Tibial nerve (tissue), 4 donors: Measurements from ENCODE around the gene SUOX. TPM values are rescaled to one million over a fixed set of nuclear protein-coding genes. Genes with fewer than 3 reads are reported as not detected.

ENCODE experiments used
- DNase-seq, 2 donors: peaks; one replicate each; pipeline ENCODE4 v3.0.0-alpha.2; 2019; ENCODE audit warnings: low spot score in 2 of 2
- H3K27ac ChIP-seq, 4 donors: fragments of 200-600 bp; sonication (generic) in 3 of 4; one replicate each; pipeline ENCODE4 v1.5.1; 2017 to 2019; ENCODE audit warnings: mild to moderate bottlenecking in 1 of 4
- H3K27me3 ChIP-seq, 2 donors: fragments of 200-600 bp; sonication (generic) in 1 of 2; one replicate each; pipeline versions ENCODE4 v1.5.1 to v1.6.0; 2017 to 2019
- H3K36me3 ChIP-seq, 3 donors: fragments of 200-600 bp; sonication (generic); one replicate each; pipeline ENCODE4 v1.5.1; 2018 to 2019
- H3K4me1 ChIP-seq, 4 donors: fragments of 200-600 bp; sonication (generic) in 3 of 4; one replicate each; pipeline ENCODE4 v1.5.1; 2017 to 2019
- H3K4me3 ChIP-seq, 4 donors: fragments of 200-600 bp; sonication (generic) in 3 of 4; one replicate each; pipeline ENCODE4 v1.5.1; 2017 to 2019; ENCODE audit warnings: mild to moderate bottlenecking in 1 of 4, moderate library complexity in 1 of 4
- H3K9me3 ChIP-seq, 4 donors: fragments of 200-600 bp; sonication (generic) in 3 of 4; one replicate each; pipeline ENCODE4 v1.5.1; 2017 to 2019
- EP300 ChIP-seq, 2 donors: sonication (generic); formaldehyde crosslinking; IDR thresholded peaks; one replicate each; pipeline ENCODE4 v1.6.1; 2017; ENCODE audit warnings: antibody characterized with exemption in 2 of 2, mild to moderate bottlenecking in 1 of 2
- POLR2A ChIP-seq, 2 donors: fragments of 450-650 bp; IDR thresholded peaks; one replicate each; pipeline ENCODE4 v1.6.1; 2017; ENCODE audit warnings: antibody characterized with exemption in 2 of 2, mild to moderate bottlenecking in 2 of 2, moderate library complexity in 2 of 2
- WGBS, 2 donors: methylation state at CpG; one replicate each; pipeline ENCODE4 v1.1.5; 2018; 5-methylcytosine and 5-hydroxymethylcytosine counted together
- total RNA-seq, 4 donors: library from RNA; depleted of rRNA; stranded (reverse); fragments of >200 nt; gene quantifications; one replicate each; pipeline ENCODE4 v1.1.0, GENCODE V29; 2016
- TF ChIP-seq, protein P1 (sequence below), 5 experiments: fragments of 200-600 bp in 3 of 5; fragments of 450-650 bp in 2 of 5; sonication (generic) in 3 of 5; IDR thresholded peaks; one replicate each; pipeline ENCODE4 v1.5.1; 2016 to 2019; ENCODE audit warnings: antibody characterized with exemption in 5 of 5, mild to moderate bottlenecking in 3 of 5, moderate library complexity in 2 of 5

The SUOX gene
- total RNA-seq, 4 donors from 2014 or later = 20.4 to 39.1 (median 28.1) TPM

GRCh38 chr12:56021889-56022497, 24.9 kb downstream of the SUOX start:
- no peak for DNase-seq
- 23 to 36% methylated on average over 2 of the region's 2 CpGs for WGBS, 2 donors
- no peaks in the 10 kb centered on the region for H3K27me3 ChIP-seq
- TF ChIP-seq EP300 (IDR thresholded peaks at IDR 0.05) (no peak), POLR2A (IDR thresholded peaks at IDR 0.05) (no peak)
- TF ChIP-seq, protein P1, sequence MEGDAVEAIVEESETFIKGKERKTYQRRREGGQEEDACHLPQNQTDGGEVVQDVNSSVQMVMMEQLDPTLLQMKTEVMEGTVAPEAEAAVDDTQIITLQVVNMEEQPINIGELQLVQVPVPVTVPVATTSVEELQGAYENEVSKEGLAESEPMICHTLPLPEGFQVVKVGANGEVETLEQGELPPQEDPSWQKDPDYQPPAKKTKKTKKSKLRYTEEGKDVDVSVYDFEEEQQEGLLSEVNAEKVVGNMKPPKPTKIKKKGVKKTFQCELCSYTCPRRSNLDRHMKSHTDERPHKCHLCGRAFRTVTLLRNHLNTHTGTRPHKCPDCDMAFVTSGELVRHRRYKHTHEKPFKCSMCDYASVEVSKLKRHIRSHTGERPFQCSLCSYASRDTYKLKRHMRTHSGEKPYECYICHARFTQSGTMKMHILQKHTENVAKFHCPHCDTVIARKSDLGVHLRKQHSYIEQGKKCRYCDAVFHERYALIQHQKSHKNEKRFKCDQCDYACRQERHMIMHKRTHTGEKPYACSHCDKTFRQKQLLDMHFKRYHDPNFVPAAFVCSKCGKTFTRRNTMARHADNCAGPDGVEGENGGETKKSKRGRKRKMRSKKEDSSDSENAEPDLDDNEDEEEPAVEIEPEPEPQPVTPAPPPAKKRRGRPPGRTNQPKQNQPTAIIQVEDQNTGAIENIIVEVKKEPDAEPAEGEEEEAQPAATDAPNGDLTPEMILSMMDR (IDR thresholded peaks at IDR 0.05) = no peak
- no peaks in the 10 kb centered on the region for H3K9me3 ChIP-seq
- peaks cover 0 to 38% (median 0%) of the 10 kb centered on the region in 3 donors for H3K36me3 ChIP-seq
- H3K4me3 ChIP-seq = peak overlapping the region in 3 of 4 donors; percentile 29 to 43 (median 37)
- H3K4me1 ChIP-seq = peaks cover 0 to 35% (median 26%) of the 10 kb centered on the region in 4 donors
- peak overlapping the region; percentile 73 to 91 (median 82) for H3K27ac ChIP-seq

DNA sequence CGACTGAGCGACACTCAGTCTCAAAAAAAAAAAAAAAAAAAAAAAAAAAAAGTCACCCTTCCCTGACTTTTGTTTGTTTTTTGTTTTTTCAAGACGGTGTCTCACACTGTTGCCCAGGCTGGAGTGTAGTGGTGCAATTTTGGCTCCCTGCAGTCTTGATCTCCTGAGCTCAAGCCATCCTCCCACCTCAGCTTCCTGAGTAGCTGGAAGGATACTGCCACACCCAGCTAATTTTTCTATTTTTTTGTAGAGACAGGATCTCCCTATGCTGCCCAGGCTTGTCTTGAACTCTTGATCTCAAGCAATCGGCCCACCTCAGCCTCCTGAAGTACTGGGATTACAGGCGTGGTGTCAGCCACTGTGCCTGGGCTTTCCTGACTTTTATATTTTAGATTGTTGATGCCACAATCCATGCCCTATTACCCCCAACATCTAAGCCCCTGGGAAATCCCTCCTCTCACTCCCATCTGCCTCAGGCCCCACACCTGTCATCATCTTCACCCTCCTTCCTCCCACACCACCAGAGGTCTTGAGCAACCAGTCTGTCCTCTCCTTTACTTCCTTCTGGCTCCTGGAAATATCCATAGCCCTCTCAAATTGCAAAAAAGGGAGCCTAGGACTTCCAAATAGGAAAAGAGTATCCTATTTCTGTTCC, 31.6 kb downstream of the SUOX start:
- Histone ChIP-seq H3K4me3 (no peak overlapping the region), H3K9me3 (no peaks in the 10 kb centered on the region), H3K27ac (no peak overlapping the region), H3K36me3 (peaks cover 0 to 74% (median 7%) of the 10 kb centered on the region in 3 donors), H3K4me1 (no peaks in the 10 kb centered on the region), H3K27me3 (no peaks in the 10 kb centered on the region)
- DNase-seq = no peak
- 72 to 77% methylated on average over 5 of the region's 5 CpGs for WGBS, 2 donors
- TF ChIP-seq, protein P1 (IDR thresholded peaks at IDR 0.05) = no peak
- TF ChIP-seq EP300 (IDR thresholded peaks at IDR 0.05) (no peak), POLR2A (IDR thresholded peaks at IDR 0.05) (no peak)

- H3K36me3 ChIP-seq = peaks cover 0 to 79% (median 7%) of the 10 kb centered on the region in 3 donors
- H3K27me3 ChIP-seq = no peaks in the 10 kb centered on the region
Measured at GRCh38 chr12:56029166-56029519, 32.1 kb downstream of the SUOX start.

DNA sequence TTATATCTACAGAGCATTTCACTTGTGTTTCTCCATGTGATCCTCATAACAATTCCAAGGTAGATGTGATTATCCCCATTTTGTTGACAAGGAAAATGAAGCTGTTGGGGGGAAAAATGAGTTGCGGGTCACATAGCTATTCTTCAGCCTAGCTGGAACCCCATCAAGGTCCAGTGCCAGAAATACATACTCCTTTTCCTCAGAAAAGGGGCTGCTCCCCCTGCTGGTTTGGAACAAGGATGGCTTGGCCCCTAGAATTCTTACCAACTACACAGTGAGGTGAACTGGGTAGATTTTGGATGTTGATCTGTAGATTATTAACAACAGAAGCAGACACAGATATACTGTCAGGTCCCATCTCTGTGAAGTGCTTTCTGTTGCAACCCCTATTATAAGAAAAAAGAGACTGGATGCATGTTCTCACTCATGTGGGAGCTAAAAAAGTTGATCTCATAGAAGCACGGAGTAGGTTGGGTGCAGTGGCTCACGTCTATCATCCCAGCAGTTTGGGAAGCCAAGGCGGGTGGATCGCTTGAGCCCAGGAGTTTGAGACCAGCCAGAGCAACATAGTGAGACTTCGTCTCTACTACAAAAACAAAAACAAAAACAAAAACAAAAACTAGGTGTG, 32.7 kb downstream of the SUOX start:
- TF ChIP-seq EP300 (IDR thresholded peaks at IDR 0.05) = no peak
- TF ChIP-seq, protein P1 (IDR thresholded peaks at IDR 0.05) = peak; percentile 31 to 59 (median 51)
- no peak overlapping the region for H3K27ac ChIP-seq
- DNase-seq = peak in 1 of 2 donors; percentile 33
- no peaks in the 10 kb centered on the region for H3K4me1 ChIP-seq
- 74 to 80% methylated on average over 6 of the region's 6 CpGs for WGBS, 2 donors
- no peaks in the 10 kb centered on the region for H3K27me3 ChIP-seq
- no peak overlapping the region for H3K4me3 ChIP-seq
- peaks cover 0 to 81% (median 7%) of the 10 kb centered on the region in 3 donors for H3K36me3 ChIP-seq
- no peaks in the 10 kb centered on the region for H3K9me3 ChIP-seq

More at GRCh38 chr12:56029166-56029519, 32.1 kb downstream of the SUOX start:
- H3K4me3 ChIP-seq = no peak overlapping the region
- no peaks in the 10 kb centered on the region for H3K4me1 ChIP-seq
- DNase-seq = no peak
- H3K9me3 ChIP-seq = no peaks in the 10 kb centered on the region
- H3K27ac ChIP-seq = no peak overlapping the region
- TF ChIP-seq EP300 (IDR thresholded peaks at IDR 0.05) (no peak), POLR2A (IDR thresholded peaks at IDR 0.05) (no peak)
- TF ChIP-seq, protein P1 (IDR thresholded peaks at IDR 0.05) = no peak

DNA sequence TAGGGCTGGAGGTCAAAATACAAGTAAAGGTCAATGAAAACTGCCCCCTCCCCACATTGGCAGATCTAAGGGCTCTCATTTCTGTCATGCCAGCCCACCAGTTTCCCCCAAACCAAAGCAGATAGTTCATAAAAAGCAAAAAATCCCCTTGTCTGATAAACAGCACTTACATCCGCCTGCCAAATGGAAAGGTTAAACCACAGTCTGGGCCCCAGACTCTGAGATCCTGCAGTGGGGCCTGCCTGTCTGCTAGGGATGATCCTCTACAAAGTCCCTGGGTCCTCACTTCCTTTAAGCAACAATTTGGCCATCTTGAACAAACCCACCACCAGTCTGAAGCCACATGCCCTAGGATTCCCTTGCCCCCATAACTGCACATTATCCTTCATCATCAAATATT, 34.9 kb downstream of the SUOX start:
- Histone ChIP-seq H3K4me1 (no peaks in the 10 kb centered on the region), H3K27ac (no peak overlapping the region), H3K27me3 (no peaks in the 10 kb centered on the region), H3K9me3 (no peaks in the 10 kb centered on the region), H3K4me3 (no peak overlapping the region), H3K36me3 (peaks cover 0 to 81% (median 7%) of the 10 kb centered on the region in 3 donors)
- DNase-seq = no peak
- no peak for TF ChIP-seq EP300 (IDR thresholded peaks at IDR 0.05)
- TF ChIP-seq POLR2A (IDR thresholded peaks at IDR 0.05) = no peak
- TF ChIP-seq, protein P1 (IDR thresholded peaks at IDR 0.05) = no peak
- 87 to 89% methylated on average over 1 of the region's 1 CpG for WGBS, 2 donors
